CD14-positive monocyte (primary cell): ENCODE data around the gene CYB561A3. TPM values are rescaled to one million over a fixed set of nuclear protein-coding genes. Genes with fewer than 3 reads are reported as not detected.

ENCODE experiments used
- DNase-seq, 3 donors: peaks; one replicate each; pipeline ENCODE4 v3.0.0-alpha.2; 2011 to 2022
- H2AFZ ChIP-seq: 2 replicates; pipeline ENCODE4 v1.6.0; 2012; ENCODE audit warnings: mild to moderate bottlenecking, low read depth, low read length, inconsistent platforms; ENCODE audit not compliant: insufficient read depth, poor library complexity, severe bottlenecking
- H3K27ac ChIP-seq, 2 donors: 1 replicate in 1 of 2; 2 replicates in 1 of 2; pipeline ENCODE4 v1.5.1; 2012 to 2013; ENCODE audit warnings: low read length in 2 of 2, control low read depth in 1 of 2, inconsistent platforms in 1 of 2, low read depth in 1 of 2, mild to moderate bottlenecking in 1 of 2
- H3K27me3 ChIP-seq, 2 donors: one replicate each; pipeline versions ENCODE4 v1.6.0 to v1.6.1; 2011 to 2013; ENCODE audit warnings: low read length in 2 of 2; ENCODE audit not compliant: control insufficient read depth in 2 of 2, insufficient read depth in 2 of 2
- H3K36me3 ChIP-seq, 2 donors: replicated peaks in 1 of 2; 1 replicate in 1 of 2; 2 replicates in 1 of 2; pipeline versions ENCODE4 v1.5.1 to v1.6.1; 2012 to 2013; ENCODE audit warnings: low read length in 2 of 2, control low read depth in 1 of 2, inconsistent platforms in 1 of 2, mild to moderate bottlenecking in 1 of 2; ENCODE audit not compliant: insufficient read depth in 2 of 2, control insufficient read depth in 1 of 2
- H3K4me1 ChIP-seq, 2 donors: 1 replicate in 1 of 2; 2 replicates in 1 of 2; pipeline versions ENCODE4 v1.5.1 to v1.6.1; 2012 to 2013; ENCODE audit warnings: low read length in 2 of 2, control low read depth in 1 of 2, inconsistent platforms in 1 of 2, mild to moderate bottlenecking in 1 of 2, moderate library complexity in 1 of 2; ENCODE audit not compliant: insufficient read depth in 2 of 2, control insufficient read depth in 1 of 2
- H3K4me2 ChIP-seq: replicated peaks from 2 replicates; pipeline ENCODE3; 2012; ENCODE audit warnings: low read length, moderate library complexity, mild to moderate bottlenecking; ENCODE audit not compliant: poor library complexity, severe bottlenecking; ENCODE audit errors: extremely low read depth
- H3K4me3 ChIP-seq, 3 experiments: fragments of 200-600 bp in 1 of 3; sonication (generic) in 1 of 3; replicated peaks in 1 of 3; 1 replicate in 2 of 3; 2 replicates in 1 of 3; pipeline ENCODE4 v1.5.1; 2011 to 2013; ENCODE audit warnings: low read length in 3 of 3, mild to moderate bottlenecking in 3 of 3, control low read depth in 2 of 3, low read depth in 2 of 3, inconsistent platforms in 1 of 3, moderate library complexity in 1 of 3
- H3K79me2 ChIP-seq: 2 replicates; pipeline ENCODE4 v1.6.0; 2012; ENCODE audit warnings: mild to moderate bottlenecking, control low read depth, inconsistent platforms, low read length, moderate library complexity; ENCODE audit not compliant: insufficient read depth
- H3K9ac ChIP-seq: 2 replicates; pipeline ENCODE4 v1.6.0; 2017; ENCODE audit warnings: low read length, mild to moderate bottlenecking; ENCODE audit not compliant: insufficient read depth, poor library complexity, severe bottlenecking
- H3K9me3 ChIP-seq, 2 donors: replicated peaks in 1 of 2; 1 replicate in 1 of 2; 2 replicates in 1 of 2; pipeline versions ENCODE4 v1.5.1 to v1.6.1; 2012 to 2013; ENCODE audit warnings: low read length in 2 of 2, control low read depth in 1 of 2; ENCODE audit not compliant: control insufficient read depth in 1 of 2, insufficient read depth in 1 of 2
- H4K20me1 ChIP-seq: 2 replicates; pipeline ENCODE4 v1.6.0; 2012; ENCODE audit warnings: mild to moderate bottlenecking, low read length, control low read depth, moderate library complexity; ENCODE audit not compliant: insufficient read depth
- H3K27ac Mint-ChIP-seq, 7 donors: one replicate each; pipeline ENCODE4 v1.8.0; 2020; ENCODE audit warnings: mild to moderate bottlenecking in 7 of 7, mixed read lengths in 7 of 7, moderate library complexity in 6 of 7, inconsistent platforms in 2 of 7
- H3K27me3 Mint-ChIP-seq, 3 donors: one replicate each; pipeline ENCODE4 v1.8.0; 2021 to 2022; ENCODE audit warnings: low read depth in 3 of 3, mild to moderate bottlenecking in 3 of 3, mixed read lengths in 3 of 3, moderate library complexity in 3 of 3, inconsistent platforms in 1 of 3
- H3K36me3 Mint-ChIP-seq, 2 donors: one replicate each; pipeline ENCODE4 v1.8.0; 2020; ENCODE audit warnings: mixed read lengths in 2 of 2, inconsistent platforms in 1 of 2, mild to moderate bottlenecking in 1 of 2
- H3K4me1 Mint-ChIP-seq: one replicate; pipeline ENCODE4 v1.8.0; 2020; ENCODE audit warnings: mild to moderate bottlenecking, mixed read lengths
- H3K4me3 Mint-ChIP-seq, 2 donors: one replicate each; pipeline ENCODE4 v1.8.0; 2020; ENCODE audit warnings: mild to moderate bottlenecking in 2 of 2, mixed read lengths in 2 of 2, moderate library complexity in 1 of 2
- H3K9me3 Mint-ChIP-seq, 7 donors: one replicate each; pipeline ENCODE4 v1.8.0; 2020 to 2022; ENCODE audit warnings: mixed read lengths in 7 of 7, mild to moderate bottlenecking in 6 of 7, moderate library complexity in 6 of 7, inconsistent platforms in 2 of 7
- WGBS: methylation state at CpG from one replicate; pipeline ENCODE4 v1.1.5; 2013; ENCODE audit warnings: missing lambda C conversion rate; ENCODE audit not compliant: insufficient coverage; 5-methylcytosine and 5-hydroxymethylcytosine counted together
- intact Hi-C, 2 donors: fragments of 100-400 bp; cut with micrococcal nuclease; formaldehyde crosslinking; loops; one replicate each; pipeline versions ENCODE4 v1.15.0 to v1.15.1; 2023
- polyA plus RNA-seq, 3 donors: library from polyadenylated mRNA; depleted of rRNA in 1 of 3; unstranded in 2 of 3; stranded (reverse) in 1 of 3; fragments of 300-500 nt in 2 of 3; fragments of >200 nt in 1 of 3; fragmentation: Illumina TruSeq in 2 of 3; gene quantifications; 1 replicate in 2 of 3; 2 replicates in 1 of 3; pipeline ENCODE4 v1.2.3, GENCODE V29; 2012 to 2021
- TF ChIP-seq, protein P1 (sequence below): fragments of 200-600 bp; IDR thresholded peaks from one replicate; pipeline ENCODE4 v1.8.0; 2022; ENCODE audit warnings: antibody characterized with exemption, mild to moderate bottlenecking

CYB561A3 gene
- polyA plus RNA-seq, 3 donors: 79.7 to 112 (median 112) TPM

DNA sequence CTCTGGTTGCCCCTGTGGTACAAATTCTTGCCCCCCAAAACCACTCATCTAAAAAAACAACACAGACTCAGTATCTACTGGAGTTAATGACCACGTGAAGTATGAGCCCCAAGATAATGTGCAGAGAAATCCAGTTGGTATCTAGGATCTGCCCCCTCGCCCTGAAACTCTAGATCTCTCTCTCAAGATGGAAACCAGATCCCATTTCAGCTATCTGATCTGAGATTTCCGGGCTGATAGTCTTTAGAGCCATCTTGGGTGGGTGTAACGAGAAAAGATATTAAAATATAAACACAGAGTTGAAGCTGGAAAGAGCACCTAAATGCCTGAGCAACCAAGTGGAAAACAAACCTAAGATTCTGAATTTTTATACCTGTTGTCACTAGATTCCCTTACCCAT lies 52.5 kb downstream of the CYB561A3 start:
- Mint-ChIP-seq H3K9me3 (no peaks in the 10 kb centered on the region), H3K4me1 (no peaks in the 10 kb centered on the region)
- no peaks in the 10 kb centered on the region for H3K27me3 ChIP-seq

DNA sequence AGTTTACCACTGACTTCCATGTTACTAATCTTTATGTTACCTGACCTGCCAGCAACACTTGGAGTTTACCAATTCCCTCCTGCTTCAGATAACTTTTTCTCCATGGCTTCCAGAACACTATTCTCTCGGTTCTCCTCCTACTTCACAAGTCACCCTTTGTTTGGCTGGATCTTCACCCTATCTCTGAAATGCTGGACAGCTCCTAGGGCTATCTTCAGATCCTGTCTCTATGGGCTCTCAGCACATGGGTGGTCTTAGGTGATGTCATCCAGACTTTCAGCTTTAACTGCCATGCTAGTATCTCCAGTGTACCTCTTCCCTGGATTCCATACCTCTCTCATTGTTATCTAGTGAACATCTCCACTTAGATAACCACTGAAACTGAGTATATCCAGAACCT lies 54.3 kb downstream of the CYB561A3 start:
- no peaks in the 10 kb centered on the region for H4K20me1 ChIP-seq
- no peak overlapping the region for H2AFZ ChIP-seq
- no peak overlapping the region for H3K9ac ChIP-seq
- intact Hi-C loops: no loop called here
- H3K4me3 Mint-ChIP-seq: no peak overlapping the region
- TF ChIP-seq, protein P1, sequence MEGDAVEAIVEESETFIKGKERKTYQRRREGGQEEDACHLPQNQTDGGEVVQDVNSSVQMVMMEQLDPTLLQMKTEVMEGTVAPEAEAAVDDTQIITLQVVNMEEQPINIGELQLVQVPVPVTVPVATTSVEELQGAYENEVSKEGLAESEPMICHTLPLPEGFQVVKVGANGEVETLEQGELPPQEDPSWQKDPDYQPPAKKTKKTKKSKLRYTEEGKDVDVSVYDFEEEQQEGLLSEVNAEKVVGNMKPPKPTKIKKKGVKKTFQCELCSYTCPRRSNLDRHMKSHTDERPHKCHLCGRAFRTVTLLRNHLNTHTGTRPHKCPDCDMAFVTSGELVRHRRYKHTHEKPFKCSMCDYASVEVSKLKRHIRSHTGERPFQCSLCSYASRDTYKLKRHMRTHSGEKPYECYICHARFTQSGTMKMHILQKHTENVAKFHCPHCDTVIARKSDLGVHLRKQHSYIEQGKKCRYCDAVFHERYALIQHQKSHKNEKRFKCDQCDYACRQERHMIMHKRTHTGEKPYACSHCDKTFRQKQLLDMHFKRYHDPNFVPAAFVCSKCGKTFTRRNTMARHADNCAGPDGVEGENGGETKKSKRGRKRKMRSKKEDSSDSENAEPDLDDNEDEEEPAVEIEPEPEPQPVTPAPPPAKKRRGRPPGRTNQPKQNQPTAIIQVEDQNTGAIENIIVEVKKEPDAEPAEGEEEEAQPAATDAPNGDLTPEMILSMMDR: no peak
- H3K36me3 Mint-ChIP-seq: peaks cover 33 to 42% of the 10 kb centered on the region in 2 donors
- H3K4me2 ChIP-seq: no peak overlapping the region
- H3K79me2 ChIP-seq: no peaks in the 10 kb centered on the region
- no peaks in the 10 kb centered on the region for H3K9me3 Mint-ChIP-seq
- H3K27ac Mint-ChIP-seq: no peak overlapping the region
- no CpG with 5 or more reads among the region's 1 CpG for WGBS
- DNase-seq: no peak
- no peaks in the 10 kb centered on the region for H3K27me3 Mint-ChIP-seq
- no peaks in the 10 kb centered on the region for H3K9me3 ChIP-seq
- H3K4me1 ChIP-seq: no peaks in the 10 kb centered on the region
- H3K36me3 ChIP-seq: peaks cover 93 to 100% of the 10 kb centered on the region in 2 donors
- H3K4me3 ChIP-seq: no peak overlapping the region
- H3K27ac ChIP-seq: no peak overlapping the region
- no peaks in the 10 kb centered on the region for H3K4me1 Mint-ChIP-seq
- H3K27me3 ChIP-seq: no peaks in the 10 kb centered on the region

More for the DNA sequence above, 52.5 kb downstream of the CYB561A3 start:
- no peak for DNase-seq
- 100% methylated on average over 1 of the region's 4 CpGs for WGBS
- Mint-ChIP-seq H3K27ac (no peak overlapping the region), H3K4me3 (no peak overlapping the region), H3K36me3 (peaks cover 16 to 41% of the 10 kb centered on the region in 2 donors), H3K27me3 (no peaks in the 10 kb centered on the region)
- no peak overlapping the region for H3K4me3 ChIP-seq
- H3K27ac ChIP-seq: no peak overlapping the region
- no peak overlapping the region for H3K4me2 ChIP-seq
- TF ChIP-seq, protein P1: no peak
- H3K9me3 ChIP-seq: no peaks in the 10 kb centered on the region
- H4K20me1 ChIP-seq: no peaks in the 10 kb centered on the region
- H2AFZ ChIP-seq: no peak overlapping the region
- H3K79me2 ChIP-seq: no peaks in the 10 kb centered on the region
- intact Hi-C loops: no loop called here
- no peaks in the 10 kb centered on the region for H3K4me1 ChIP-seq
- H3K36me3 ChIP-seq: peaks cover 95 to 100% of the 10 kb centered on the region in 2 donors
- H3K9ac ChIP-seq: no peak overlapping the region
